Measurements from ENCODE around the gene PACRGL.
A peak's percentile ranks its signal among the peaks of the same experiment; 100 is the strongest.
"Not testable (repeated sequence)": the region's sequence is repeated elsewhere in the genome, so short reads cannot be mapped to it uniquely, and the experiment has no call there.

Gene PACRGL

GRCh38 chr4:20724915-20725314 lies 24.7 kb downstream of the PACRGL start:
- DNase-seq = no peak

- DNase-seq = no peak
Measured at GRCh38 chr4:20735931-20736330, 35.7 kb downstream of the PACRGL start.

- DNase-seq = not testable (repeated sequence)
Measured at GRCh38 chr4:20746000-20746399, 45.7 kb downstream of the PACRGL start.

- no peak for DNase-seq
Measured at GRCh38 chr4:20752641-20753040, 52.4 kb downstream of the PACRGL start.

GRCh38 chr4:20754036-20754435 lies 53.8 kb downstream of the PACRGL start:
- no peak for DNase-seq

- DNase-seq = no peak
Measured at GRCh38 chr4:20760053-20760452, 59.8 kb downstream of the PACRGL start.

GRCh38 chr4:20761382-20761781 lies 61.1 kb downstream of the PACRGL start:
- DNase-seq = no peak

GRCh38 chr4:20761826-20762225 lies 61.6 kb downstream of the PACRGL start:
- DNase-seq = no peak

GRCh38 chr4:20764366-20764992 lies 64.2 kb downstream of the PACRGL start:
- no peak for DNase-seq

- peak; percentile 18 to 35 for DNase-seq
Measured at GRCh38 chr4:20773144-20773997, 73.1 kb downstream of the PACRGL start.

GRCh38 chr4:20778896-20779295 lies 78.6 kb downstream of the PACRGL start:
- no peak for DNase-seq

- not testable (repeated sequence) for DNase-seq
Measured at GRCh38 chr4:20783134-20783533, 82.9 kb downstream of the PACRGL start.

- DNase-seq = no peak
Measured at GRCh38 chr4:20787940-20788665, 87.8 kb downstream of the PACRGL start.

All from SHP77 (cell line).